Fibroblast of villous mesenchyme (primary cell): ENCODE measurements around the gene CD93. TPM values are rescaled to one million over a fixed set of nuclear protein-coding genes. Genes with fewer than 3 reads are reported as not detected.
A peak's percentile ranks its signal among the peaks of the same experiment; 100 is the strongest.

ENCODE experiments used
- DNase-seq: peaks from one replicate; pipeline ENCODE4 v3.0.0-alpha.2; 2010; ENCODE audit warnings: low read depth
- H3K4me3 ChIP-seq: 2 replicates; pipeline ENCODE4 v1.5.1; 2011; ENCODE audit warnings: low read depth, mild to moderate bottlenecking, low read length
- total RNA-seq: library from RNA; depleted of rRNA; stranded (reverse); fragments of >200 nt; gene quantifications from 2 replicates; pipeline ENCODE4 v1.2.3, GENCODE V29; 2012
- TF ChIP-seq, protein P1 (sequence below): IDR thresholded peaks from 2 replicates; pipeline ENCODE4 v1.5.1; 2012; ENCODE audit warnings: low read depth, mild to moderate bottlenecking, low read length; ENCODE audit not compliant: insufficient read depth

CD93 gene
- total RNA-seq, 1 donor: under 0.01 TPM

DNA sequence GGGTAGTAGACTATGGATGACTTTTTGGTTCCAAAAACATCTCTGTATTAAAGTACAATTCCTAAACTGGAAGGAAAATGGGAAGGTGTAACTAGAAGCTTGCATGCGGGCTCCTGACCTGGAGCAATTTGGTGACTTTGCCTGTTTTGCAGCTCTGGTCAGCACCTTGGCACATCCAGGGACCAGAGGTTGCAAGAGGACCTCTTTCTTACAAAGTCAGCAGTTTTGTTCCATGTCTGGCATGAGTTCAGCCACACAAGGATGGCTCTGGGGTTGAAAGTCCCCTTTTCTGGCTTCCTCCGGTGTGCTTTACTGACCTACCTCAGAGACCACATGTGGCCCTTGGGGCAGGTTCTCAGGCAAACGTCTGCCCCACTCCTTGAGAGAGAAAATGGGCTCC lies 22.7 kb upstream of the CD93 start:
- no peak for DNase-seq
- TF ChIP-seq, protein P1, sequence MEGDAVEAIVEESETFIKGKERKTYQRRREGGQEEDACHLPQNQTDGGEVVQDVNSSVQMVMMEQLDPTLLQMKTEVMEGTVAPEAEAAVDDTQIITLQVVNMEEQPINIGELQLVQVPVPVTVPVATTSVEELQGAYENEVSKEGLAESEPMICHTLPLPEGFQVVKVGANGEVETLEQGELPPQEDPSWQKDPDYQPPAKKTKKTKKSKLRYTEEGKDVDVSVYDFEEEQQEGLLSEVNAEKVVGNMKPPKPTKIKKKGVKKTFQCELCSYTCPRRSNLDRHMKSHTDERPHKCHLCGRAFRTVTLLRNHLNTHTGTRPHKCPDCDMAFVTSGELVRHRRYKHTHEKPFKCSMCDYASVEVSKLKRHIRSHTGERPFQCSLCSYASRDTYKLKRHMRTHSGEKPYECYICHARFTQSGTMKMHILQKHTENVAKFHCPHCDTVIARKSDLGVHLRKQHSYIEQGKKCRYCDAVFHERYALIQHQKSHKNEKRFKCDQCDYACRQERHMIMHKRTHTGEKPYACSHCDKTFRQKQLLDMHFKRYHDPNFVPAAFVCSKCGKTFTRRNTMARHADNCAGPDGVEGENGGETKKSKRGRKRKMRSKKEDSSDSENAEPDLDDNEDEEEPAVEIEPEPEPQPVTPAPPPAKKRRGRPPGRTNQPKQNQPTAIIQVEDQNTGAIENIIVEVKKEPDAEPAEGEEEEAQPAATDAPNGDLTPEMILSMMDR: no peak

DNA sequence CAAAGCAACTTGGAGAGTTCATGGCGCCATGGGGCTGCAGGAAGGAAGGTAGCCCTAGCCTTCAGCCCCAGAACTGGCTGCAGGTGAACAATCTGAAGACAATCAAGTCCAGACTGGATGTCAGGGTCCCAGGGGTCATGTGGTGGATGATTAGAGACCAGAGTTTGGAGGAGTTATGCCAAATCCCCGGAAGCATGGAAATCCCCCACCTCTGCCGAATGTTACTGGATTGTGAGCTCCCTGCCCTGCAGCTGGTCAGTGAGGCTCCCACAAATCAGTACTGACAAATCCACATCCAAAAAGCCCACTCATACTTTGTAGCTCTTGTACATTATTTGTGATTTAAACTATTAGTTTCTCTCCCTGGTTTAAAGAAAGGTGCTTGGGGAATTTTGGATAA lies 21.3 kb upstream of the CD93 start:
- H3K4me3 ChIP-seq: no peak overlapping the region
- no peak for DNase-seq
- TF ChIP-seq, protein P1: no peak

More for the DNA sequence above, 22.7 kb upstream of the CD93 start:
- H3K4me3 ChIP-seq: no peak overlapping the region

DNA sequence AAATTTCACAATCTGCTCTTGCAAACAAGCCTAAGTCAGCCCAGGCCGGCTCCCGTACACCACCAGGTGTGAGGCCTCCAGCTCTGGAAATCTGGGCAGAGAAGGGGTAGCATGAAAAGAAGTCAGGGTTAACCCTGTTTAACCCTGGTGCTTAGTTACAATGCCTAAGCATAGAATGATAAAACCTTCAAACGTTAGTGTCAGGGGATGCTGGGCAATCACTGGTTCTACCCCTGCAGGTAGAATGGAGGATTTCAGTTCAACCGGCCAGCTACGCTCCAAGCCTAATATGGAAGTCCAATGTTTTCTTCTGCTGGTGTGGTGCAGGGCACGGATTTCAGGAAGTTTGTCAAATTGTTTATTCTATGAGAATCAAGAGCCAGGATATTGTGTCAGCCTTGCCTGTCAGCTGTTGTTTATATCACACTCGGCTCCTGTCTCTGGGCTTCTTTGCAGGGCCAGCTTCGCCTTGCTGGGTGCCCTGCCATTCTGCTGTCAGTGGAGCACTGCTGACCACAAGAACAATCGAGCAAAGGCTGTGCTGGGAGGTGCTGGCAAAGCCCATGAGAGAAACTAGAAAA lies 20.2 kb upstream of the CD93 start:
- no peak overlapping the region for H3K4me3 ChIP-seq
- DNase-seq: no peak
- TF ChIP-seq, protein P1: peak; percentile 21

DNA sequence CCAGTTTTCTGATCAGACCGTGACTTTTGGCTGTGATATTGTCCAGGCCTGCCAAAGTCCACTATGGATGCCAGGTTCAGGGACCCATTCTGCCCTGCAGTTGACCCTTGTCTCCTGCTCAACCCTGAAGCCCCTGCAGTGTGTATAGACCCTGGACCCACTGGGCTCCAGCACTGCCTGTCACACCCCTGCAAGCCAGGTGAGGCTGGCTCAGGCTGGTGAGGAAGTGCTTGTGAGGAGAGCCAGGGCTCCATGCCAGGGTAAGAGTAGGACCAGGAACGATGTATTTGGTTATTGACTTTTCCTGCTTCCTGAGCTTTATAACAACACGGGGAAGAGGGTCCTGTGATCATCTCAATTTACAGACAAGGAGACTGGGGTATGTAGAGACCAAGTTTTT lies 19.1 kb upstream of the CD93 start:
- H3K4me3 ChIP-seq: no peak overlapping the region
- TF ChIP-seq, protein P1: no peak
- DNase-seq: no peak

DNA sequence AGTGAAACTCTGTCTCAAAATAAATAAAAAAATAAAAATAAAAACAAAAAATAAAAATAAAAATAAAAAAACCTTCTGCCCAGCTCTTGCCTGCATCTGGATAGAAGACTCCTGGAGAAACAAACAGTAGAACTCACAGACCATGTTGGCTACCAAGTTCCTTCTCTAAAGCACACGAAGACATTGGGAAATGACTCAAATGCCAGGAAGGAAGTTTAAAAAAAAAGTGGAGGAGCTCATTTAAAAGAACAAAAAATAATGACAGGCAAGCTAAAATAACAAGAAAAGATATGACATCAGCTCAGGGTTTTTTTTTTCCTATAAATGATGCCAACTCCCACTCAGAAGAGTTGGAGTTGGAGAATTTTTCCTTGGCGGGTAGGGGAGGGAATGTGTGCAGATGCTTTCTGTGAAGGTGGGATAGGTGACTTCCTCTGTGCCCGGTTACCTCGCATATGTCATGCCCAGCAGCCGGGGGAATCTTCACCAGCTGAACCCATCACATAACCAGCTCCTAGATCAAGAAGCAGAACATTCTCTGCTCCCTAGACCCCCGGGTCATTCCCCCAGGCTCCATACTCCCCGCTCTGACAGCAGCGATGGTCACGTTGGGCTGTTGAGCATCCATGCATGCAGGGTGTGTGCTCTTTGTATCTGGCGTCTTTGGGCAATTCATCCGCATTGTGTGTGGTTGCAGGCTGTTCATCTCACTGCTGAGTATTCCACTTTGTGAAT lies 17.3 kb upstream of the CD93 start:
- DNase-seq: no peak
- TF ChIP-seq, protein P1: no peak

DNA sequence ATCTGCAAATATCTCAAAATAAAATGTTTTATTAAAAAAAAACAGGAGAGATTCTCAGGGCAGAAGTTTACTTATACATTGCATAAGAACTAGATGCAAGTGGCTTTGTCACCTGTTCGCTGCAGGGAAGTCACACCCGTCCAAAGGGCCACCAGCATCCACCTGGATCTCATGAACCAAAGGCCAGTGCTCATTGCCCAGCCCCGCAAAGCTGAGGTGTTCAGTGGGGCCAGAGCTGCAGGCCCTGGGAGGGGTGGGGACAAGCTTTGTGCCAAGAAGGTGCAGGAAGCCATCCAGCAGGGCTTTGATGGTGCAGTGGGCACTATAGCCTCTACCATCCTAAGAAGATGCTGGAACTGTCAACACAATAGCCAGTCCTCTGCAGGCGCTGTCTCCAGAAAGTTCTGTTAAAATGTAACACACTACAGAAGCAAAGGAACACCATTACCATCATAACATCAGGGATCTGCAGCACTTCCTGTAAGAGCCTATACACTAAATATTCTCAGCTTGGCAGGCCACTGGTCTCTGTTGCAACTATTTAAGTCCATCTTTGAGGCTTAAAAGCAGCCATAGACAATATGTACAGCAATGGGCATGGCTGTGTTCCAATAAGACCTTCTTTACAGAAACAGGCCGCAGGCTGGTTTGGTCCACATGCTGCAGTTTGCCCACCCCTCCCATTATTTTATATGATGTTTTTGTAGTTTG lies 15.7 kb upstream of the CD93 start:
- H3K4me3 ChIP-seq: no peak overlapping the region
- DNase-seq: no peak
- TF ChIP-seq, protein P1: no peak

More for the DNA sequence above, 17.3 kb upstream of the CD93 start:
- H3K4me3 ChIP-seq: no peak overlapping the region
